Activated T-cell treated with anti-CD3 and anti-CD28 coated beads, Interleukin-2, amount 50 U/mL, for 1 hour (primary cell): ENCODE results near the gene COLEC11.

ENCODE experiments used
- DNase-seq: peaks from one replicate; pipeline ENCODE4 v3.0.0-alpha.2; 2020

Gene COLEC11

DNA sequence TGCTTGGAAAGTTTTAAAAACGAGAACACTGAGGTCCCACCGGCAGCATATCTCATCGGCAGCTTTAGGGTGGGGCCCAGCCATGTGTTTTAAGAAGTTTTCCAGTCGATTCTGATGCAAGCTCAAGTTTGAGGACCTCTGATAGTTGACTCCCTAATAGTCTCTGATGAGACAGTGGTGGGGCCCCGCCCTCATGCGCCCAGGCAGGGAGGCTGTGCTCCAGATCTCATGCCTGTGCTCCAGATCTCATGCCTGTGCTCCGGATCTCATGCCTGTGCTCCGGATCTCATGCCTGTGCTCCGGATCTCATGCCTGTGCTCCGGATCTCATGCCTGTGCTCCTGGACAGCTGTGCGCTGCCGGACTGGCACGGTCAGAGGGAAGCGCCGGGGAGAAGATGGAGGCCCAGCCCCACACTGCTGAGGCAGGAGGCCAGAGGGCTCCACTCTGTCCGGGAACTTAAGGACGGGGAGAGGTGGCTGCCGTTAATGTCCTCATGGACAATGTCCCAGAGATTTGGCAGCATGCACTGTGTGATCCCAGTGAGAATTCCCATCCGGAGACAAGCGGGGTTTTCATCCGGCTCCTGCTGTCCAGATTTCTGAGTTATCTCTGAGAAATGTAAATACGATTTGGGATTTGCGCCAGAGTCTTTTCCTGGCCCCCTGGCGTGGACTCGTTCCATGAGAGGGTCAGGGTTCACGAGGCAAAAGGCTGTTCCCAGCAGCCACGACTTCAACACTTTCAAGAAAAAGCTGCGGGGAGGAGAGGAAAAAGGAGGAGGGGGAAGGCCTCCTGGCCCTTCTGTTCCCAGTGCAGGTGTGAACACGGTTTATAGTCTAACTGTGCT lies 9.4 kb upstream of the COLEC11 start:
- no peak for DNase-seq

DNA sequence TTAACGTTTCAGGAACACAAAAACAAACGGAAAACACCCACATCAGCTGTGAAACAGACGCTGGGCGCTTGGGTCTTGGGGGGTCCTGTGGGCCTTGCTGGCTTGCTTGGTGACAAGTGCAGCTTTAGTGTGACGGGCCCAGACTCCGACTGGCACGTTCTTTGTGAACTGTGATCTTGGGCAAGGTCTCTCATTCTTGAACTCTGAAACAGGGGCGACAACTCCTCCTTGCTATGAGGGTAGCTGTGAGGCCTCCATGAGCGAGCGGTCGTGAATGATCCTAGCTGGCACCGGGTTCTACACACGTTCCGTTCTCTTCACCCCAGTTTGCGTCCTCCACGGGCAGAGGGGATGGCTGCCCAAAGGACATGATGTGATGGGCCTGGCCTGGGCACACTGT lies 8.7 kb upstream of the COLEC11 start:
- no peak for DNase-seq

DNA sequence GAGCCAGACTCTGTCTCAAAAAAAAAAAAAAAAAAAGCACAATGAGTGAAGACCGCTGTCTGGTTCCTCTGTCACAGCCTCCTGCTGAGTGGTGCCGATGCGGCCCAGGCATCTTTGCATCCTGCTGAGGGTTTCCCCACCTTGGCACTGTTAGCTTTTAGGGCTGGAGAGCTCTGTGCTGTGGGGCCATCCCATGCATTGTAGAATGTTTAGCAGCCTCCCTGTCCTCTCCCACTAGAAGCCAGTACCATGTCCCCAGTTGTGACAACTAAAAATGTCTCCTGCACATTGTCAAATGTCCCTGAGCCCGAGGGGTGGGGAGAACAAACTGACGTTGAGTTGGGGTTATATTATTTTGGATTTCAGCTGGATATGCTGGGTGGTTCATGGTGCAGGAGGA lies 7.9 kb upstream of the COLEC11 start:
- DNase-seq: no peak

DNA sequence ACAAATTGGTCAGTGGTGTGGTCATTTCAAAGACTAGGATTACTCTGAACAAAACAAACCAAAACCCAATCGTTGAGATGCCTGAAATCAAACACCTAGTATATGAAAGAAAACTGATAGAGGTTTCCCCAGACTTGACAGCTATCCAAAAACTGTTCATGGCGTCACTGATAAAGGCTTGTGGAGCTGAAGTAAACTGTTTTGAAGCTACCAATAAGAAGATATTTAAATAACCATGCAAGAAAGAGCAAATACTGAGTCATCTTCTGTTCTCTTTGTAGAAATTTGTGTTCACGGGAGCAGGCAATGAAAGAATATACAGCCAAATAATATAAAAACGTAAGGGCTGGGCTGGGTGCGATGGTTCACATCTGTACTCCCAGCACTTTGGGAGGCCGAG lies 7.5 kb upstream of the COLEC11 start:
- no peak for DNase-seq

DNA sequence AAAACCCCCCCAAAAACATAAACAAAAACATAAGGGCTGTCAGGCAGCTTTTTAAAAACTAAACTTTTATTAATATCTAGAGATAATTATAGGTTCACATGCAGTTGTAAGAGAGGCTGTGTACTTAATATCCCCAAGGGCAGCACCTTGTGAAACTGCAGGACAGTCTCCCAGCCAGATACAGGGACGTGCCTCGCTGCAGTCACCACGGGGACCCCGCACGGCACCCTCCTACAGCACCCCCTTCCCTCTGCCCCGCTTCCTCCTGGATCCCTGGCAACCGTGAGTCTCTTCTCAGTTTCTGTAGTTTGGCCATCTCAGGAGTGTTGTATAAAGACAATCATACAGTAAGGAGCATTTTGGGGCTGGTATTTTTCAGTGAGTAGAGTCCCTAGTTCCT lies 6.8 kb upstream of the COLEC11 start:
- no peak for DNase-seq

DNA sequence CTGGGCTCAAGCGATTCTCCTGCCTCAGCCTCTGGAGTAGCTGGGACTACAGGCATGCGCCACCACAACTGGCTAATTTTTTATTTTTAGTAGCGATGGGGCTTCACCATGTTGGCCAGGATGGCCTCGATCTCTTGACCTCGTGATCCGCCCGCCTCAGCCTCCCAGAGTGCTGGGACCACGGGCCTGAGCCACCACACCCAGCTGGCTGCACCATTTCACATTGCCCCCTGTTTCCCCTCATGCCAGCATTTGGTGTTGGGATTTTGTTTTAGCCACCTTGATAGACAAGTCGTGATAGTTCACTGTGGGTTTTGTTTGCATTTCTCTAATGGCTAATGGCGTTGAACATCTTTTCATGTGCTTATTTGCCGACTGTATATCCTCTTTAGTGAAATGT lies 5.8 kb upstream of the COLEC11 start:
- no peak for DNase-seq

DNA sequence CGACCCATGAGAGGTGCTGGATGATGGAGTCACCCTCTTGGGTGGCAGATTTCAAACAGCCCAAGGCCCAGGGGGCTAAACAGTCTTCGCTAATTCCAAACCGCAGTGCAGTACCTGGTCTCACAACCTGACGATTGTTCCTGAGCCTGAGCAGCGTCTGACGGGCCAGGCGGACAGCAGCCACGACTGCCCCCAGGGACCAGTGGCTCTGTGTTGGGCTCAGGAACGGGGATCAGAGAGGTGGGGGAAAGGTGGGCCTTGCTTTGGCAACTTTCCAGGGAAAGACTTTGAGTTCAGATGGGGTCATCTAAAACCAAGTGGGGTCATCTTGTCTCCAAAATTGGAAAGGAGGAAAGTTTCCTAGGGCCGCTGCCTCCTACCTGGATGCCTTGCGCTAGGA lies 492 bp downstream of the COLEC11 start:
- no peak for DNase-seq

DNA sequence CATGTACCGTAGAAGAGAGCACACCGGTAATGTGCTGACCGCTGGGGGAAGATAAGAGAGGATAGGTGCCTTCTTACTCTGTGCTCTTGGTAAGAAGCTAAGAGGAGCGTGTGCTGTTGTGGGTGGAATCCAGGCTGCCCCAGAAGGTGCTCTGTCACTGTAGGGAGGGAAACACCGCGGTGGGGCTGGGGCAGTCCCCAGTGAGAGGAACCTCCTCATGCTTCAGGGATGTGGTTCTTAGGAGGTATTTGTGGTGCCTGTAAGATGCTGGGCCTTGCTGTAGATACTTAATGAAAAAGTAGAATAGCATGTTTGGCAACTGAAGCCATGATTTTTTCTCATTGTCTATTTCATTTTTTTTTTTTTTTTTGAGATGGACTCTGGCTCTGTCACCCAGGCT lies 1.1 kb downstream of the COLEC11 start:
- no peak for DNase-seq

DNA sequence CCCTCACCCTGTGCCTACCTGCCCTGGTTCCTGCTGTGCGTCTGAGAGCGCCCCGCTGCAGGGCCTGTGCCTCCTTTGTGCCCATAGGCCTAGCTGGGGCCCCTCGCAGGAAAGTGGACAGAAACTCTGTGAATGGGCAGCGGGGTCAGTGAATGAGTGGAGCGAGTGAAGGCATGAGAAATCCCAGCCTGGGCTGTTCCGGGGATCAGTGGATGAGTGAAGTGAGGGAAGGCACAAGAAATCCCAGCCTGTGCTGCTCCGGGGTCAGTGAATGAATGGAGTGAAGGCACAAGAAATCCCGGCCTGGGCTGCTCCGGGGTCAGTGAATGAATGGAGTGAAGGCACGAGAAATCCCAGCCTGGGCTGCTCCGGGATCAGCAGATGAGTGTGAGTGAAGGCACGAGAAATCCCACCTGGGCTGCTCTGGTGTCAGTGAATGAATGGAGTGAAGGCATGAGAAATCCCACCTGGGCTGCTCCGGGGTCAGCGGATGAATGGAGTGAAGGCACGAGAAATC lies 2.0 kb downstream of the COLEC11 start:
- DNase-seq: no peak

DNA sequence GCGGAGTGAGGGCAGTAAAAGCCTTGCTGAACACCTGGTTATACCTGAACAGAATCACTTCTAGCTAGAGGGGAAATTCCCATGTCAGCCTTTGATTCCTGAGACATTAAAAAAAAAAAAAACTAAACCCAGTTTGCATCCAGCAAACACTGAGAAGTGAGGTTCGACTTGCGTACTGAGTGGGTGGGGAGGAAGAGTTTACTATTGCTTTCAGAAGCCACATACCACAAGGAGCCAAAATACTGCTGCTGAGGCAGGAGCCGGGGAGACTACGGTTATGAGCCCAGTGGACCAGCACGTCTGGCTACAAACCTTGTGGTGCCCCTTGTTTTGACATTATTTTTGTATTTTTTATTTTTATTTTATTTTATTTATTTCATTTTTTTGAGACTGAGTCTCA lies 2.7 kb downstream of the COLEC11 start:
- no peak for DNase-seq

DNA sequence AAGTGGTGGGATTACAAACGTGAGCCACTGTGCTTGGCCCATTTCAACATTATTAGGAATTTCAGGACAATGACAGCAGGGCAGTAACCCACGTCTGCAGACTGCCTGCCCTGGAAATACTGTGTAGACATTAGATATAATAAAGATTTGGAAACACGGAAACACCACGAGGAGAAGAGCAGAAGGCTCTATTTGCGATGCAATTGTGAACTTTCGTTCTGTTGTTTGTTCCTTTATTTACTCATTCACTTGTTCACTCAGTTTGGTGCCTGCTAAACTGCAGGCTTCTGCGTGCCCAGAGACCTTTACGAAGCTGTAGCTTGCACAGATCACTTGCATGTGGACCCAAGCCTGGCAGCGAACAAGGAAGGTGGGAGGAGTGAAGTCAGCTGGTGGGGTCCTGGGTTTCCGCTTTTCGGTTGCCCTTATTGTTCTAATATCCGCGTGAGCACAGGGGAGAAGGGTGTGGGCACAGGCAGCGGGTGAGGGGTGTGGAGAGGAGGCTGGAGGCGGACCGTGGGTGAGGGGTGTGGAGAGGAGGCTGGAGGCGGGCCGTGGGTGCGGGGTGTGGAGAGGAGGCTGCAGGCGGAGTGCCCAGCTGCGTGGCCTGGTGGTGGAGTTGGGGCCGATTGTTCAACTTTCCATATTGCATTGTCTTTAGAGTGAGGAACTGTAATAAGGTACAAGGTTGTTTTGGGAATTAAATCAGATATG lies 3.4 kb downstream of the COLEC11 start:
- DNase-seq: no peak

DNA sequence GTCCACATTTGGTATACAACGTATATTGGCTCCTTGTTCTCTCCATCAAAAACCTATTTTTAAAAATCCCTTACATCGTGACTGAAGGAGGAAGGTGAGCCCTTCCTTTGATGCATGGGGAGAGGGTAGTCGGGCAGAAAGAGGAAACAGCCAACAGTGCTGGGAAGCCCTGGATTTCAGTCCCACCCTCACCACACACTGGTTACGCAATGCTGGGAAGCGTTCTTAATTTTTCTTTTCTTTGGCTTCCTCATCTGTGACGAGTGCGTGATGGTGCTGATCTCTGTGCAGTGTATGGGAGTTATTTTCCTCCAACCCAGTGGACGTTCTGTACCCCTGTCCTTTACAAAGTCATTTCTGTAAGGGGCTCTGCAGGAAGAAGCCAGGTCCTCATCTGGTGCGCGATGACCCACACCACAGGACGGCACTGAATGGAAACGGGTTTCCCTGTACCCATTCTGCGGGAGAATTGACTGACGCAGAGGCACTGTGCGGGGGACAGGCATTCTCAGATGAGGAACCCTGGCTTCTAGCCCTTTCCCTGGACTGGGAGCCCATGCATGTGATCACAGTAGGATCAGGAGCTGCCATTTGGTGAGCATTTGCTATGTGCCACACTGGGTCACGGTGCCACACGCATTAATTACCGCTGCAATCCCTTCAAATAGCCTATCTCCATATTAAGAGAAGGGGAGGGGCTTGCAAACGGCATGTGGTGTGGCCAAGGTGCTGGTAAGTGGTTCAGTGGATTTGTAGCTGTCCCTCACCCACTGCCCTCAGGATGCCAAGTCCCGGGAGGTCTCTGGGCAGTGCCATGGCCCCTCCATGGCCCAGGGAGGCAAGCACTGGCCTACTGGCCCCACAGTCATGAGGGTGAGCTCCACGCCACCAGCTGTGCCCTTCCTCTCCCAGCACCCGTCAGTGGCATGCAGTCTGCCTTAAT lies 4.3 kb downstream of the COLEC11 start:
- no peak for DNase-seq

DNA sequence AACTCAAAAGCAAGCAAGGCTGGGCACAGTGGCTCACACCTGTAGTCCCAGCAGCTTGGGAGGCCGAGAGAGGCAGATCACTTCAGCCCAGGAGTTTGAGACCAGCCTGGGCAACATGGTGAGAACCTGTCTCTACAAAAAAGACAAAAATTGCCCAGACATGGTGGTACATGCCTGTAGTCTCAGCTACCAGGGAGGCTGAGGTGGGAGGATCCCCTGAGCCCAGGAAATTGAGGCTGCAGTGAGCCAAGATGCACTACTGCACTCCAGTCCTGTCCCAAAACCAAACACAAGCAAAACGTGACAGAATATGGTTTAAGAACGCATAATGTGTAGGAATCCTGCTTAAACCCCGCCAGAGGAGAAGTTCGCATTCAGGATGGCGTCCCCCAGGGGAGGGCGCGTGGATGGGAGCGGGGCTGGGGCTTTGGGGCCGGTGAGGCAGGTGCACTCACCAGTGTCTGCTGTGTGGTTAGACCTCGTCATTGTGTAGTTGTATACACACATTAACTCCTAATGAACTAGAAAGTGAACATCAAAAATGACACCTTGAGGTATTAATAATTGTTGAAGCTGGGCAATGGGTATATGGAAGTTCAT lies 5.4 kb downstream of the COLEC11 start:
- DNase-seq: no peak

DNA sequence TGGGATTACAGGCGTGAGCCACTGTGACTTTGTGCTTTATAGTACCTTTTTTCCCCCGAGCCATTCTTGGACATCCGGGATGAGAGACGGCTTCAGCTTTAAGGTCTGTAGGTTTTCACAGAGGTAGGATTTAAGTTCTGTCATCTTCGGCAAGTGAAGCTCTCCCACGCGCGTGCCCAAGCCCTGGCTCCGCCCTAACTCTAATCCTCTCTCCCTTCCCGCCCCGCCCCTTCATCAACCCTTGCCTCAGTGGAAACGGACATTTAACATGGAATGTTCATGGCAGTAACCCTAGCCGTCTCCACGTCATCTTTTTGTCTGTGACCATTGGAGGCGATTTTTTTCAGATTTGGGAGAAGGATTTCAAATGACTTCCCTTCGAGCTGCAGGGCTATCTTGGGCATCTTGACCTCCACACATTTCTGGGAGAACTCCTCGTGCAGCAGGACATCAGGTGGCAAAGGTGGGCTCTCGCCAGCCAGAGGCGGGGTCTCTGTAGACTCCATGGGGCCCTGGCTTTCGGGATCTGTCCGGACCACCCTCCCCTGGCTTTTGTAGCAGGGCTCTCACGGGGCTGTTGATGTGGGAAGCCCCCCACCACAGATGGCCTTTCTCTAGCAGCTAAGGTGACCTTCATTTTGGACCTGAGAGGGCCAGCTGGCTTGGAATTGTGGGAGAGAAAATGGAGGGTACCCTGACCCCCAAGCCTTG lies 6.8 kb downstream of the COLEC11 start:
- no peak for DNase-seq

DNA sequence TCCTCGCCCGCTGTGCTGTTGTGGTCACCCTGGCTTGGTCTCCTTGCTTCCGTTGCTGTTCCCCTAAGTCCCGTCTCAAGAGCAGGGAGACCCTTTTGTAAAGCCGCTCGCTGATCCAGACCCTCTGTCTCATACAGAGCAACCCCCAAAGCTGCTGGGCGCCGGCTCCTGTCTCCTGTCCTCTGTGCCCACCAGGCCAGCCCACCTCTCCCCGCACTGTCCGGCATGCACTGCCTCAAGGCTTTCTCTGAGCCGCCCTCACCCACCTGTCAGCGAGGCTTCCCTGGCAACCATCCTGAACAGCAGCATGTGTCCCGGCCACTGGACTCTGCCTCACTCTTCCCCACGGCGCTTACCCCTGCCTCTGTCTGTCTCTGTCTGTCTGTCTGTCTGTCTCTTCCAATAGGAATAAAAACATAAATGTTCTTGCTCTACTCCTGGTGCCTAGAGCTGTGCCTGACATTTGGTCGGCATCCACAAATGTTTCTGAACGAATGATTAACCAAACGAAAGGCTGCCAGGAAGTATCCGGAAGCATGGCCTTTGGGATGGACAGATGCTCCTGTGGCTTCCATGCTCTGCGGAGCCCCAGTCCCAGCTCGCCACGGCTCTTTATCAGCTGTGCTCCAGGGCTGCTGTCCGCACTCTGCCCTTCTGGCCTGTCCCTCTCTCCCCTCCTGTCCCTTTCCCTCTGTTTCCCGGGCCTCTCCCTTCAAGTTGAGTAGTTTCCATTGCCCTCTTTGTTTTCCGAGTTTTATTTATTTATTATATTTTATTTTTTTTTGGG lies 7.8 kb downstream of the COLEC11 start:
- no peak for DNase-seq

DNA sequence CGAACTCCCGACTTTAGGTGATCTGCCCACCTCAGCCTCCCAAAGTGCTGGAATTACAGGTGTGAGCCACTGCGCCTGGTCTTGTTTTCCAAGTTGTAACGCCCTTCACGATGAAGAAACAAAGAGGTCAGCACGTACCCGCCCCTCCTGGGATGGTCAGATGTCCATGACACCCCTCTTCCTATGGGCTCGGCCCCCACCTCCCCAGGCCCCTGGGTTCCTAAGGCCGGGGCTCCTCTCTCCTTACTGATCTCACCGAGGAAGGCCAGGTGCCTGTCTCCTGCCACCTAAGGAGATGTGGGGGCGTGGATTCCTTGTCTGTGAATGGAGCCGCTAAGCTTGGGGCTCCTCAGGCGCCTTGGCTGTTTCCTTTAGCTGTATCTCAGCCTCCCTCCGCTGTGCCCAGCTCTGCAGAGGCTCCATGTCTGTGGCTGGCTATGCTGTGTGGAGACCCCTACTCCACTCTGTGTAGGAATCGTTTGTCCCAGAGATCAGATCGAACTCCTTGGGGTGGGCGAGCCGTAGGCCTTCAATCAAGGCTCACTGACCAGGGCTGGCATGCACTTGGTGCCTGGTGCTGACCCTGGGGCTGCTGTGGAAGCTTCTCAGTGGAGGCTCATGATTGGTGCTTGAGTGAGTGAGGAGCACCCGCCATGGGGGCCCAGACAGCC lies 8.8 kb downstream of the COLEC11 start:
- DNase-seq: no peak

DNA sequence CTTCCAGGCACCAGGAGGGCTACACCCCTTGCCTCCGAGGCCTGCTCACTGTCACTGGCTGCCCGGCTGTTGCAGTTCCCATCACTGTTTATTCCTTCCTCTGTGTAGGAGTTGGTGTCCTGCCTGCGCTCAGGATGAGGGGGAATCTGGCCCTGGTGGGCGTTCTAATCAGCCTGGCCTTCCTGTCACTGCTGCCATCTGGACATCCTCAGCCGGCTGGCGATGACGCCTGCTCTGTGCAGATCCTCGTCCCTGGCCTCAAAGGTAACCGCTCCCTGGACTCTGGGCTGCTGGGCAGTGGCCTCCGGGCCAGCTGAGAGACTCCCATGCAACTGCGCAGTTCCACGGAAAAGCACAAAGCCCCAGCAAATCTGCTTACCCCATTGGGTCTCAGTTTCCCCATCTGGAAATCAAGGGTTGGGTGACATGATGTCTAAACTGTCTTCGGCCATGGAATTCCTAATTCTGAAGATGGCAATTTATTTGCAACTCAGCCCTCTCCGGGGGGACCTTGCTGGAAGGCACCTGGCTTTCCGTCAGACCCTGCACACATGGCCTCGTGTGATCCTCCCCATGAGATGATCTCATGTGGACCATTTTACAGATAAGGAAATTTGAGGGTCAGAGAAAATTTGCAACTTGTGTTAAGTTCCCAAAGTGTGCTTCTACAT lies 9.4 kb downstream of the COLEC11 start:
- DNase-seq: no peak

DNA sequence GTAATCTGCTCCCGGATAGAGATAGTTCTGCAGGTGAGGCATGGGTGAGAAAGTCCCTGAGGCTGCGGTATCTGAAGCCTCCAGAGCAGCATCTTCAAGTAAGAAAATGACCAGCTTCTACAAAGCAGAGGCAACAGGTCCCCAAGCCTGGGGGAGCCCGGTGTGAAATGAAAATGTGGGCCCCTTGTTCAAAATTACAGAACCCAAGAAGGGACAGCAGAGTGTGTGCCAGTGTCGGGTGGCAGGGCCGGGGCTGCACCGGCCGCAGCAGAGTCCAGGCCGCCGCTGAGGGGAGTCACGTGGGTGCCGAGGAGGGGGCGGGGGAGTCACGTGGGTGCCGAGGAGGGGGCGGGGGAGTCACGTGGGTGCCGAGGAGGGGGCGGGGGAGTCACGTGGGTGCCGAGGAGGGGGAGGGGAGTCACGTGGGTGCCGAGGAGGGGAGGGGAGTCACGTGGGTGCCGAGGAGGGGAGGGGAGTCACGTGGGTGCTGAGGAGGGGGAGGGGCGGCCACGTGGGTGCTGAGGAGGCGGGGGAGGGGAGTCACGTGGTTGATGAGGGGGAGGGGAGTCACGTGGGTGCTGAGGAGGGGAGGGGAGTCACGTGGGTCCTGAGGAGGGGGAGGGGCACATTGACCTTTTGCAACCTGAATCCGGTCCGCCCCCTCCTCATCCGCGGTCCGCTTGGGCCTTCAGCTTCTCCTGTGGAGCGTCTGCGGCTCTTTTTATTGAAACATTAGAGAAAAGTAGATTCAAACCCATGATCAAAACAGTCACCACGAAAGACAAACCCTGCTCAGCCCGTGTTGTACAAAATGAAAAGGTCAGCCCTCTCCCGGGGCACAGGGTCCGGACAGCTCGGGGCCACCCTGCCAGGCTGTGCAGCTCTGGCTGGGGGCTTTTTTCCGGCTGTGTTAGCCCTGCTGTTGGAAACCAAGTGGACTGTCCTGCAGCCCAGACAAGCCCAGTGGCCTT lies 10.4 kb downstream of the COLEC11 start:
- no peak for DNase-seq

DNA sequence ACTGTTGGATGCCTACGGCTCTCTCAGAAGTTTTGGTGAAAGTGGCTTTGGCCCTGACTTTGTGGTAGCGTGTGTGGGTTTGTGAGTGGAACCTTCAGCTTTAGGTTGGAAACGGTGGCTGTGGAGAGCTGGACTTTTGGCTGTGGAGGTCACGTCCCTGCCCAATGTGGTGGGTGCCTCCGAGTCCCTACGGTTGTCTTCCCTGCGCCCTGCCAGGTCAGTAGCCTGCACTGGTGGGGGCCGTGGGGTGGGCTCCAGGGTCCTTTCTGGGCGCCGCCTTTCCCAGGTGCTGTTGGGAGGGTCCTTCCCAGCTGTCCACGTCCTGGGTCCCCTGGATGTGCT lies 11.1 kb downstream of the COLEC11 start:
- no peak for DNase-seq
